ENCODE results near the gene GPT2. TPM values are rescaled to one million over a fixed set of nuclear protein-coding genes. Genes with fewer than 3 reads are reported as not detected.

GPT2 gene
- total RNA-seq, 6 donors from 2014 or later = 2.9 to 19.9 (median 6.3) TPM

GRCh38 chr16:46848768-46849764 is 35.1 kb upstream of the GPT2 start:
- ATAC-seq (ENCODE audit: low FRiP score in 2 of 2) (no peak), DNase-seq (no peak)
- Histone ChIP-seq H3K4me1 (peaks cover 0 to 5% (median 0%) of the 10 kb centered on the region in 4 donors), H3K4me3 (no peak overlapping the region), H3K27me3 (no peaks in the 10 kb centered on the region), H3K9me3 (no peaks in the 10 kb centered on the region), H3K36me3 (no peaks in the 10 kb centered on the region), H3K27ac (no peak overlapping the region)
- no peak for TF ChIP-seq POLR2AphosphoS5 (IDR thresholded peaks at IDR 0.05)
- TF ChIP-seq EP300 (IDR thresholded peaks at IDR 0.05) = no peak
- TF ChIP-seq CTCF (IDR thresholded peaks at IDR 0.05) = no peak
- WGBS, 2 donors = 73 to 85% methylated on average over 5 of the region's 5 CpGs

- H3K36me3 ChIP-seq = no peaks in the 10 kb centered on the region
- WGBS, 2 donors = 74% methylated on average over 5 of the region's 5 CpGs
- no peaks in the 10 kb centered on the region for H3K4me1 ChIP-seq
- H3K27ac ChIP-seq = no peak overlapping the region
- no peak for ATAC-seq (ENCODE audit: low FRiP score in 2 of 2)
- no peaks in the 10 kb centered on the region for H3K27me3 ChIP-seq
- DNase-seq = no peak
- no peak for TF ChIP-seq POLR2AphosphoS5 (IDR thresholded peaks at IDR 0.05)
- TF ChIP-seq CTCF (IDR thresholded peaks at IDR 0.05) = no peak
- TF ChIP-seq POLR2A (IDR thresholded peaks at IDR 0.05) = no peak
- no peak for TF ChIP-seq EP300 (IDR thresholded peaks at IDR 0.05)
- H3K4me3 ChIP-seq = no peak overlapping the region
- no peaks in the 10 kb centered on the region for H3K9me3 ChIP-seq
Measured at GRCh38 chr16:46850619-46851555, 33.3 kb upstream of the GPT2 start.

GRCh38 chr16:46852130-46852529 is 32.0 kb upstream of the GPT2 start:
- H3K27ac ChIP-seq = no peak overlapping the region
- no peaks in the 10 kb centered on the region for H3K36me3 ChIP-seq
- WGBS, 2 donors = 49 to 74% methylated on average over 3 of the region's 3 CpGs
- no peaks in the 10 kb centered on the region for H3K9me3 ChIP-seq
- no peak for TF ChIP-seq EP300 (IDR thresholded peaks at IDR 0.05)
- TF ChIP-seq POLR2AphosphoS5 (IDR thresholded peaks at IDR 0.05) = no peak
- TF ChIP-seq CTCF (IDR thresholded peaks at IDR 0.05) = no peak
- no peak for TF ChIP-seq POLR2A (IDR thresholded peaks at IDR 0.05)
- no peak for DNase-seq
- no peaks in the 10 kb centered on the region for H3K27me3 ChIP-seq
- ATAC-seq (ENCODE audit: low FRiP score in 2 of 2) = no peak
- no peaks in the 10 kb centered on the region for H3K4me1 ChIP-seq
- H3K4me3 ChIP-seq = no peak overlapping the region

- DNase-seq (peak in 1 of 2 donors; percentile 77), ATAC-seq (ENCODE audit: low FRiP score in 2 of 2) (peak; percentile 62 to 85)
- Histone ChIP-seq H3K27ac (no peak overlapping the region), H3K9me3 (no peaks in the 10 kb centered on the region), H3K4me1 (peaks cover 0 to 3% (median 0%) of the 10 kb centered on the region in 4 donors), H3K36me3 (no peaks in the 10 kb centered on the region), H3K4me3 (no peak overlapping the region), H3K27me3 (no peaks in the 10 kb centered on the region)
- no peak for TF ChIP-seq POLR2AphosphoS5 (IDR thresholded peaks at IDR 0.05)
- TF ChIP-seq CTCF (IDR thresholded peaks at IDR 0.05) = peak; percentile 43 to 82 (median 62)
- 20 to 31% methylated on average over 5 of the region's 5 CpGs for WGBS, 2 donors
Measured at GRCh38 chr16:46853713-46854443, 30.3 kb upstream of the GPT2 start.
